Stimulated activated CD4-positive, alpha-beta T cell treated with anti-CD3 and anti-CD28 coated beads, Interleukin-4, amount 100 ng/mL, for 24 hours (primary cell): ENCODE measurements around the gene IL20RB.
A peak's percentile ranks its signal among the peaks of the same experiment; 100 is the strongest.
"Not testable (repeated sequence)": the region's sequence is repeated elsewhere in the genome, so short reads cannot be mapped to it uniquely, and the experiment has no call there.

Source experiments
- DNase-seq: peaks from one replicate; pipeline ENCODE4 v3.0.0-alpha.2; 2020

Gene IL20RB

DNA sequence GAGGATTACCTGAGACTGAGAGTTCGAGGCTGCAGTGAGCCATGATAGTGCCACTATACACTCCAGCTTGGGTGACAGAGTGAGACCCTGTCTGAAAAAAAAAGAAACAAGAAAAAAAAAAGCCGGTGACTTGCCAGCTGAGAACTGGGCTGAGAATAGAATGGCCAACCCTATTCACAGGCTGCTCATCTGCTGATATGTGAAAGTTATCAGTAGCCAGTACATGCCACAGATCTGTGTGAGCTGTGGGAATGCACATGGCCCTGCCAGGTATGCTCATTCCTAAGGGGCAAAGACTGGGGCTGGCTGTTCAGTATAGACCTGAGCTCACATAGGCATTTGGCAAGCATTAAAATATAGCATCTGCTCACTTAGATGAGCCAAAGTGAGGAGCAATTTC, 30.9 kb downstream of the IL20RB start:
- no peak for DNase-seq

DNA sequence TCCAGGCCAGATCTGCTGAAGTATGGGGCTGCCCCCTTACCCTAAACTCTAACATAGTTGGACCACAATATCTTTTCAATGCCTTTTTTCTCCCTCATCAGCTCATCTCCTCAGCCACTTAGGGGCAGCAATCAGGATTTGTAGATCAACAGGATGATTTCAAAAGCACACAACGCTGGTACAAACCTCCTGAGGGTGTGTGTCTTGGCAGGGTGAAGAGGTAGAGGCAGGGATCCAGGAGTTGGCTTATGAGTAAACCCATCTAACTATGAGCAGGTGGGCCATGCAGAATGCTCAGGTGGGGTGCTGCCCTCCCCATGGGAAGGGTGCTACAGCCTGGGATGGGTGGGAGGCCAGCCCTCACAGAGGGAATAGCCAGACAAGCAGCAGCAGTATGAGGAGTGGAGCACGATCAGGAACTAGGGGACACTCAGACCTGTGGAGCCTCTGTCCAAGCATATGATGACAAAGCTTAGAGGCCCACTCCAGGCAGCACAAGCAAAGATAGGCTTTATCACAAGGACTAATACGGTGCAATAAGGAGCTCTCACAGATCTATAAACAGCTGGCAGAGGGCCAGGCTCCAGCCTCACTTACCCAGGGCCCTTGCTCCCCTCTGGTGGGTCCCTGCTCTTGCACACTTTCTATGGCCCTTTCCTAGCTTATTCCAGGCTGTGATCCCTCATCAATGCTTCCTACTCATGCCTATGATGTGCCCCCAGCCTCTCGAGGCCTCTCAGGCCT, 32.2 kb downstream of the IL20RB start:
- DNase-seq = no peak

DNA sequence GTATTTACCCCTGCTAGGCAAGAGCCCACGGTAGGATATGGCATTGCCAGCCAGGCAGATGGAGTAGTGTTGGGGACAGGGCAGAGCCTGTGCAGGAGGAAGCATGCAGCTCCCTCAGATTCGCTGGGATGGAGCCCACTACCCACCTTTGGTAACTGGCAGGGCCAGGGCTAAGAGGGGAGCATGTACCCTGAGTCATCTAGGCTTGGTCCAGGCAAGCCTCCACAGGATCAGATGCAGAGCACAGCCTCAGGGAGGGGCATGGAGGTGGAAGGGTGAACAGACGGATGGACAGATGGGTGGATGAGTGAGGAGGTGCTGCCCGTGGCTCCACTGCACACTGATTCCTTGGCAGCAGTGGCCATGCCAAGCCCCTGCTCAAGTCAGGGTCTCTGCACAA, 33.0 kb downstream of the IL20RB start:
- DNase-seq = no peak

DNA sequence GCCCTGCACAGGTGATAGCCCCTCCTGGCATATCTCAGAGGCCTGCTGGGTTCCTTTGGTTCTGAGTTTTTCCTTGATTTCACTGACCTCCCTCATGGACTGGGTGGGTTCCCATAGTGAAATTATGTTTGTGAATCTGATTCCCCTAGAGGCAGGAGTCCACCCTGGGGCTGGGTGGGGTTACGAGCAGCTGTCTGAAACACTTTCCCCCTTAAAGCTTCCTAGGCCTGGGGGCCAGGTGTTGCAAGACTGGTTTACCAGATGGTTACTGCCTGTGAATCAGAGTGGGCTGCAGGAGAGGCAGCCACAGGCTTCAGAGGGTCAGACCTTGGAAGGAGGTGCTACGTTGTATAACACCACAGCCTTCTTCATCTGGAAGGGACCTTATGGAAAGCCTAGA, 34.3 kb downstream of the IL20RB start:
- no peak for DNase-seq

DNA sequence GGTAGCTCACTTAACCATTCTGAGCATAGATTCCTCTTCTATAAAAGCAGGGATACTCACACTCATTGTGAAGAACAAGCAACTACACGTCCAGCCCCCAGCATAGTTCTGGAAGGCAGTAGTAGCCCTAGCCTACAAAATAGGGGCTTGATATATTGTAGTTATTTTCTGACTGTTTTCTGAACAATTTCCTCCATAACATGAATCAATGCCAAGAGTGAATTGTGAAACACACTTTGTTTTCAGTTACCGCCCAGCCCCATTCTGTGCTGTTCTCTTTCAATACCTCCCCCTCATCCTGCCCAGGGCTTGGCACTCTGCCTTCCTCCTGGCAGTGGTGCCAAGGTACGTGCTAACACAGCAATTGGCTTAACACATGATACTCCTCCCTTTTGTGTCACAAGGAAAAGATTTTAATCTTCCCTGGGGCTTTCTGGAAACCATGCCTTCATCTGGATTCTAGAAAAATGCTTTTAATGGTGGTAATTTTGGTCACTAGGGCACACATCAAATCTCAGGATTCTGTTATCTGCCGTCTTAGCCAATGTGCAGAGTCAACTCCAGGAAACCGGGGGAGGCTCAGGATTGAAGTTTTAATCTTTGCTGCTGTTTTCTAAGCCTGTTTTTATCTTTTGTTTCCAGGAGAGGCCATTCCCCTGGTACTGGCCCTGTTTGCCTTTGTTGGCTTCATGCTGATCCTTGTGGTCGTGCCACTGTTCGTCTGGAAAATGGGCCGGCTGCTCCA, 37.2 kb downstream of the IL20RB start:
- DNase-seq = no peak

DNA sequence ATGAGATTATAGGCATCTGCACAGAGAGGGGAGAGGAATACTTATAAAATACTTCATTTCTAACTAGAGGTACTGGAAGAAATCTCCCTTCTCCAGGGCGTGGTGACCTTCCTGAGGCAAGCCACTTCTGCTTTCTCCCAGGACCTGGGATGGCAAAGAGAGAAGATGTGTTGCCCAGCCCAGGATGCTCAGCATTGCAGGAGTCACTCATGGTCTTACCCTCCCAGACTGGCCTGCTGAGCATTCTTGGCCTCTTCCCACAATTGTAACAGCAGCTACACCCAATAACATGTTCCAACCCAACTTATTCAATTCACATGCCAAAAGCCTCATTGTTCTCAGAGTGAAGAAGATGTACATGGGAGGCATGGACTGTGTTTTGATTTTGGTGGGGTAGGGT, 37.9 kb downstream of the IL20RB start:
- no peak for DNase-seq

DNA sequence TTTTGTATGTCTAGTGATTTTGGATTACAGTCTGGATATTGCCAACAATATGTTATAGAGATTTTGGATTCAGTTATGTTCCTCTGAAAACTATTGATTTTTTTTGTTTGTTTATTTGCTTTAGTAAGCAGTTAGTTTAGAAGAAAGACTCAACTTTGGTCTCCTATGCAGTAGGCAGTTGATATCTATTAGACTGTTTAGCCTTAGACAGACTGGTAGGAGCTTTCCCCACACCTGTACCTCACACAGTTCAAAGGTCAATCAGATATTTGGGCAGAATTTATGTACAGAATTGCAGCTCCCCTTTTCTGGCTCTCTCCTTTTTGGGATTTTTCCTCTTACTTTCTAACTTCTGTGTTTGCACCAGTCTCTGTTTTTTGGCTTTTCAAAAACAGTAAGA, 42.3 kb downstream of the IL20RB start:
- no peak for DNase-seq

DNA sequence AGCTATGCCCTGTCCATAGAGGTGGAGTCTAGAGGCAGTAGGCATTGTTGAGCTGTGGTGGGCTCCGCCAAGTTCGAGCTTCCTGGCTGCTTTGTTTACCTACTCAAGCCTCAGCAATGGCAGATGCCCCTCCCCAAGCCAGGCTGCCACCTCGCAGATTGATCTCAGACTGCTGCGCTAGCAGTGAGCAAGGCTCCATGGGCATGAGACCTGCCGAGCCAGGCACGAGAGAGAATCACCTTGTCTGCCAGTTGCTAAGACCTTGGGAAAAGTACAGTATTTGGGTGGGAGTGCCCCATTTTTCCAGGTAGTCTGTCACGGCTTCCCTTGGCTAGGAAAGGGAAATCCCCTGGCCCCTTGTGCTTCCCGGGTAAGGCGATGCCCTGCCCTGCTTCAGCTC, 49.6 kb downstream of the IL20RB start:
- DNase-seq = not testable (repeated sequence)

DNA sequence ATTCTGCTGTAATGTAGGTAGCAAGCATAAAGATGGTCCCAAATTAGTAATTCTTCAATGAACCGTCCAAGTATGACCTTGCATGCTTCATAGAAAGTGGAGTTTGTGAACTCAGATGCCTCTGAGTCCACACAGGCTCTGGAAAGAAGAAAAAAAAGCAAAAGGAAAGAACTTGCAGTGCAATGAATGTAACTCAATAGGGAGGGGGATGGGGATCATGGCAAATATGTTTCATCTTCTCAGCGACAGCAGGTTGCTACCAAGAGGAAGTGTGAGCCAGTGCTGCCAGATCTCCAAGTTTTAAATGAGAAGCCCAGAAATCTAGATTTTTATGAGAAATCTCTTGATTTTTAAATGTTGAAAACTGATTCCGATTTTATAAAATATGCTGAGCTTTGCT, 50.3 kb downstream of the IL20RB start:
- DNase-seq = no peak

DNA sequence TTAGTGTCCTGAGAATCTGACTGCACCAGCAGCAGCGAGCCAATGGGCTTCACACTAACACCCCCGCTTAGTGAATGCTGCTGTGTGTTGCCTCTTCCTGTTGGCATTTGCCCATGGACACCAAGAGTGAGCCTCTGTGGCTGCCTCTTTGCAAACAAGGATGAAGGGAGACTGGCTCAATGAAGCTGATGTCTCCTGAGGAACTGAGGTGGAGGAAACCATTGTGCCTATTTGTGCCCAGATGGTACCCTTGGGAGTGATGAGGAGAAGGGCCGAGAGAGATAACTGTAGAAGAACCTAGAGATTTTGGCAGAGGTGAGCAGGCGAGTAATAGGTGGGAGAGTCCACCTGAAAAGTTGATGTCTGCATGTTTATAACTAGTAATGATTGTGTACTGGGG, 51.2 kb downstream of the IL20RB start:
- DNase-seq = no peak

DNA sequence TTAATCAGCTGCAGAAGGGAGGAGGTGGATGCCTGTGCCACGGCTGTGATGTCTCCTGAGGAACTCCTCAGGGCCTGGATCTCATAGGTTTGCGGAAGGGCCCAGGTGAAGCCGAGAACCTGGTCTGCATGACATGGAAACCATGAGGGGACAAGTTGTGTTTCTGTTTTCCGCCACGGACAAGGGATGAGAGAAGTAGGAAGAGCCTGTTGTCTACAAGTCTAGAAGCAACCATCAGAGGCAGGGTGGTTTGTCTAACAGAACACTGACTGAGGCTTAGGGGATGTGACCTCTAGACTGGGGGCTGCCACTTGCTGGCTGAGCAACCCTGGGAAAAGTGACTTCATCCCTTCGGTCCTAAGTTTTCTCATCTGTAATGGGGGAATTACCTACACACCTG, 52.4 kb downstream of the IL20RB start:
- DNase-seq = no peak

DNA sequence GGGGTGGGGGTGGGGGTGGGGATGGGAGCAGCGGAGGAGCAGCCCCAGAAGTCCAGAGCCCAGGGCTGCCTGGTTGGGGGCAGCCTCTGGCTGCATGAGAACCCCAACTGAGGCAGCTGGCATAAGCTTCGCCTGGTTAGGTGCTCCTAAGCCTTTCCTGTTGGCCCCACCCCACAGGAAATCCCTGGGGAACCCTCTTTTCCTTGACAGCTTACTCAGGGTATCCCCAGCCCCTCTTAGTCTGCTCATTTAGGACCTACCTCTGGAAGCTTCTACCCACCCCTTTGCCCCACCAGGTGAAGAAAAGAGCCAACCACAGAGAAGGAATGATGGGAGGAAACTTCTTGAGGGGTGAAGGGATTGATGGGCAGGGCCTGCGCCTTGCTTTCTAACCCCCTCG, 53.4 kb downstream of the IL20RB start:
- no peak for DNase-seq

DNA sequence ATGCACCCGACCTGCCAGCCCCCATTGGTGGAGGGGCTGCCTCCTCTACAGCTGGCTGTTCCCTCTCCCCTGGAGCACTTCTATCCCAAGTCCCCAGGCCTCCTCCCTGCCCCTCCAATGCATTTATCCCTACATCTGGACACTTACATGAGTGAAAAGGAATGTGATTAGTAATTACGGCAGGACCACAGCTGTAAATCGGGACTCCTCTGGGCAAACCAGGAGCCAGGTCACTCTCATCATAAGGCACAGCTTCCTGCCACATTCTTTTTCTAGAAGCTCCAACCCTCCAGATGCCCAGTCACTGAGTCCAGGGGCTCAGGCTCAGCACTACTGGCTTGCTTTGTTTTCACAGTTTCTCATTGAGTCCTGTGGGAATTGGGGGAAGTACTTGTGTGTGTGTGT, 54.3 kb downstream of the IL20RB start:
- DNase-seq = no peak

DNA sequence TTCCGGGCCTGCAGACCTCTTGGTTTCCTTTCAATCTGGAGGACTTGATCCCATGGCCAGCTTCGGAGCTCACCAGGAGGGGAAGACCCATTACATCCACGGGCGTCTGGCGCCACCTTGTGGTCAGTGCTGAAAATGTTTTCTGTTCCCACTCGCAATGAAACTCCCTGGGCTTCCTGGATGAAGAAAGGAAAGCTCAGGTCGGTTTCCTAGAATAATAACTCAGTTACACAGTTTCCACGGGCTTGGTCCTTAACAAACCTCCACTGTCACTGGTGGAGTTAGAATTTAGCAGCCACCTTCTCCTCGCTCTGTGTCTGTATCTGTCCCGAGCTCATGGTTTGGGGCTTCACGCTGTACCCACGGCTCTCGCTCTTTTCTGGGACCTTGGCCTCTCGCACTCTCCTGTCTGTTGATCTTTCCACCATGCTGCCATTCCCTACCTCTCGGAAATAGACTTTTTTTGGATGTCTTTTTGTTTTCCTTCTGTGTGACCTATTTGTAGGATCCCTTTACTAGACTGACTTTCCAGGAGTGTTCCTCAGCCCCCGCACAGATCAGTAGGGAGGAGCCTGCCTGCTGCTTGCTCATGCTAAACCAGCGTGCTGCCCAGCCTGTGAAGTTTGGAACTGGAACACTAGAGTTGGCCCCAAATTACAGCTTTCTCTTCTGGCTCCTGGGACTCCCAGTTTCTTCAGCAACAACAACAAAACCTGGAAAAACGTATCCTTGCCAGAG, 56.3 kb downstream of the IL20RB start:
- DNase-seq = peak; percentile 88

DNA sequence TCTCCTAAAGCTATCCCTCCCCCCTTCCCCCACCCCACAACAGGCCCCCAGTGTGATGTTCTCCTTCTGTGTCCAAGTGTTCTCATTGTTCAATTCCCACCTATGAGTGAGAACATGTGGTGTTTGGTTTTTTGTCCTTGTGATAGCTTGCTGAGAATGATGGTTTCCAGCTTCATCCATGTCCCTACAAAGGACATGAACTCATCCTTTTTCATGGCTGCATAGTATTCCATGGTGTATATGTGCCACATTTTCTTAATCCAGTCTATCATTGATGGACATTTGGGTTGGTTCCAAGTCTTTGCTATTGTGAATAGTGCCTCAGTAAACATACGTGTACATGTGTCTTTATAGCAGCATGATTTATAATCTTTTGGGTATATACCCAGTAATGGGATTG, 59.5 kb downstream of the IL20RB start:
- DNase-seq = not testable (repeated sequence)

DNA sequence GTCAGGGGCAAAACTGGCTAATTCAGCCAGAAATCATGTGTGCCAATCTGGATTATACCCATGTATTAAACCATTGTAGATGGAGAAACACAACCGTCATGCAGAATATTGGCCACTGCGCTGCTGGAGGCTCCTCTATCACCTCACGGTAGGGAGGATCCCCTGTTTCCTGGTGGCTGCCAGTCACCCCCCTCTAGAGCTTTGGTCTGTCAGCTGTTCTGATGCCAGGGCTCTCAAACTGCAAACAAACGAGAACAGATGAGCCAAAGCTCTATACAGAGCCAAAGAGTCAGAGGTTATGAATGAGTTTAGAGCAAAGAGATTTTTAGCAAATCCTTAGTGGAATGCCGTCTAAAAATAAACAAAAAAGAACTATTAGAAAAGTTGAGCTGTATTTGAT, 62.5 kb downstream of the IL20RB start:
- DNase-seq = no peak

DNA sequence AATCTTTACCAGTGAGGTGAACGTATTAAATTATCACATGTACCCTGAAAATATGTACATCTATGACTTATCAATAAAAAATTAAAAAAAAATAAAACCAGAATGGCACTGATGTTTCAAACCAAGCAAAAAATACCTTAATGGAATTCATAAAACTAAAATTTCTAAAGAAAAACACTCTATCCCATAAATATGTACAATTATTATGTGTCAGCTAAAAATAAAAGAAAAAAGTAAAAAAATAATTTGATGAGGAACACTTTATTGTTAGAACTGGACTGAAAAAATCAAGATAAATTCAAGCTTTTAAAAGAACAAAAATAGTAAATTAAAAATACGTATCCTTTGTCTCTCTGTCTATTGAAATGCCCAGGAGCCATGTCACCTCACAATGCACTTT, 63.1 kb downstream of the IL20RB start:
- no peak for DNase-seq

DNA sequence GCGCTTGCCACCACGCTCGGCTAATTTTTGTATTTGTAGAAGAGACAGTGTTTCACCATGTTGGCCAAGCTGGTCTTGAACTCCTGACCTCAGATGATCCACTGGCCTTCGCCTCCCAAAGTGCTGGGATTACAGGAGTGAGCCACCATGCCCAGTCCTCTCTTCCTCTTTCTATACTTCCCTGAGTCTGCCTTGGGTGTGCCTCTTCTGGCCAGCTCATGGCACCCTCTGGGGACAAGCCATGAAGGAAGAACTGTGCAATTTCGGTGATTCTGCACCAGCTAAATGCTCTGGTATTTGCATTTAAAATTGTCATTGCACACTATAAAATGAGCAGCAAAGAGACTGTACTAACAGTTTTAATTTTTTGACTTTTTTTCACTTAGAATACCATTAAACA, 66.6 kb downstream of the IL20RB start:
- no peak for DNase-seq

DNA sequence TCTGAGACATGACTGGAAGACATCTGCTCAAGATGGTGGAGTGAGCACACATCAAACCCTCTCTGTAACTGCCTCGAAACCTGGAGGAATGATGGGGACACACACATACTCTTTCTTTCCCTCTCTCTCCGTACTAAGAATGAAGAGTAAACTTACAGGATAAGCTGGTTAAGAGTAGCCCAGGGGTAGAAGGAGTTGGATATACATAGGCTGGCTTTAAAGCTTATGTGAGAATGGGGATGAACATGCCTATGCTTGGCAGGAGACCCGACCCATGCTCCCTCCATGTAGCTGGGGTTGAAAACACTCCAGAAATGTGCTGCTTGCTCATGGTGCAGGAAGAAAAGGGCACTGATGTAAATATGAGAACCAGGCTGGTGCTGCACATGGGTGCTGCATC, 68.9 kb downstream of the IL20RB start:
- no peak for DNase-seq

DNA sequence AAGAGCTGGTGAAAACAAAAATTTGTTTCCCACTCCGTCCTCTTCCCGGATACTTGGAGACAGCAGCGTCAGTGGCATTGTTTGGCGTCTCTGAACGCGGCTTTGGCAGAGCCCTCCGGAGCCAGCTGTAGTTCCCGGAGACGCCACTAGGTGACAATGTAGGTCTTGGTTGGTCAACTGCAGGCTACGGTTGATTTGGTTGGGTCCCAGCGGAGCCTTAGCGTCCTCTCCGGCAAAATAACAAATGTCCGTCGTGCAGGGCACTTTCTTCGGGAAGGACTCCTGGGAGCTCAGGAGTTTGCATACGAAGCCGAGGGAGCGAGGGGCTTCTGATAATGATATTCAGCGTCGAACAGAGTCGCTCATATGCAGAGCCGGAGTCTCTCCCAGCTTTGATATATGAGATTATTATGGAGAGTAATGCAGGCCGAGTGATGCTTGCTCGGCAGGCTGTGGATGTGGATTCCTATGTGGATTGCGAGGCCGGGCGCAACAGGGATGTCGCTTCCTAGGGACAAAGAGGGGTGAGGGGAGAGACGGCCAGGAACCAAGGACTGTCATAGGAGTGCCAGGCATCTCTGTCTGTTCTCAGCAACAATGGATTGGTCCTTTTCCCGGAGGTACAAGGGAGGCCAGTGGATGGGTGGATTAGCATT, 74.8 kb downstream of the IL20RB start:
- peak; percentile 78 for DNase-seq

DNA sequence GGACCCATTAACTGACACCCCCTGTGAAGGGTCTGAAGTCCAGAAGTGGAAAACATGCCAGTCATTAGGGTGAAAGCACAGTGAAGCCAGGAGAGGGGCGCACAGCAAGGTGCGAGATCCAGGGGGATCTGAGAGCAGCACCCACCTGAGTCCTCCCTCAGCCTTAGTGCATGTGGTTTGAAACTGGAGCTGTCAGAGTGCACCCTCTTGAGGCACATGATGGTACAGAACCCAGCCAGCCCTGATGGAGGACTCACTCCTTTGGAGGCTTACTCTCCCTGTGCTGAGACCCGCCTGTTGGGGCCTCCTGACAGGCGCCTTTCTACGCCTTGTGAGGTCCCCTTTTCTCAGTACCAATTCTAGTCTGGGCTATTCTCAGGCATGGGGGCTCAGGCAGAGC, 77.8 kb downstream of the IL20RB start:
- DNase-seq = no peak

DNA sequence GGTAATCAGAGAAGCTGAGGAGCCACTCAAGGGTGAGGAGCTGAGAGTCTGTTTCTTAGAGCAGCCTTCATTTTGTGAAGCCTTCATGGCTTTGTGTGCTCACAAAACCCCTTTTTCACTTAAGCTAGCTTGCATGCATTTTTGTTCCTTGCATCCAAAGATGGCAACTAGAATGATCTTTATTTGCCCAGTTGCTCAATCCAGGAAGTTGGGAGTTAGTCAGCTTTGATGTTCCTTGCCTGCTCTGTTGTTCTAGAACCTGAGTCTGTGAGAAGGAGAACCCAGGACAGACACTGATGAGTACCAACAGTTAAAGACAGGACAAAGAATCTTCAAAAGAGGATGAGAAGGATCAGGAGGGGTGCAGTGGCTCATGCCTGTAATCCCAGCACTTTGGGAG, 81.8 kb downstream of the IL20RB start:
- no peak for DNase-seq

DNA sequence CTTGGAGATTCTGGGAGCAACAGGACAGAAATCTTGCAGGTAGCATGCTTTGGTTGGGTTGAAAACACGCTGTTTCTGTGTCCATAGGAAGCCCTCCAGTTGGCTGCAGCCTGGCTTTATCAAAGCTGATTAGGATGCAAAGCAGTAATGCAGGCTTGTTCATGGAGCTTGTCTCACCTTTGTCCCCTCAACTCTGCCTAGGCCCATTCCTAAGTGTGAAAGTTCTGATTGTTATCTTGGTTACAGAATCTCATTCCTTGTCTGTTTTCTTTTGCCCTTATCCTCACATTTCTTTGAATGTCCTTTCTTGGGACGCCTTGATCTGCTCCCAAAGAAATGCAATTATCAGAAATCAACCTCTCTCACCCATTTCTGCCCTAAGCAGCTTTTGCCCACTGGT, 83.5 kb downstream of the IL20RB start:
- DNase-seq = no peak

DNA sequence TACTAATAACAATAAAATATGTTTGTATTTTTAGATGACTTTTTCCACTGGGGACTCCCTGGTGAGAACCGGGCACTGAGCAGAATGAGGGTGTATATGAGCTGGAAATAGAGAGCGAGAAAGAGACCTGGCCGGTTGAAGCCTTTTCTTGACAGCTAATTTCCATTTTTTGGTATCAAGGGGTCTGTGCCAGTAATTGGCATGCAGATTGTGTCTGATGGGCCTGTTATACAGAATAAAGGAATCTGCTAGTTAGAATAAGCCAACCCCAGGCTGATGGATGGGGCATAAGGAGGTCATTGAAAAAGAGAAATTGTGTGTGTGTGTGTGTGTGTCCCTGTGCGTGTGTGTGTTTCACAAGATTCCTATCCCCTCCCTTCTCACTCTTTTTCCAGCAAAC, 83.9 kb downstream of the IL20RB start:
- no peak for DNase-seq
